ENCODE results near the gene MAP3K5. TPM values are rescaled to one million over a fixed set of nuclear protein-coding genes. Genes with fewer than 3 reads are reported as not detected.

Gene MAP3K5
- polyA plus RNA-seq, 3 donors = 9.6 to 12.0 (median 11.1) TPM

DNA sequence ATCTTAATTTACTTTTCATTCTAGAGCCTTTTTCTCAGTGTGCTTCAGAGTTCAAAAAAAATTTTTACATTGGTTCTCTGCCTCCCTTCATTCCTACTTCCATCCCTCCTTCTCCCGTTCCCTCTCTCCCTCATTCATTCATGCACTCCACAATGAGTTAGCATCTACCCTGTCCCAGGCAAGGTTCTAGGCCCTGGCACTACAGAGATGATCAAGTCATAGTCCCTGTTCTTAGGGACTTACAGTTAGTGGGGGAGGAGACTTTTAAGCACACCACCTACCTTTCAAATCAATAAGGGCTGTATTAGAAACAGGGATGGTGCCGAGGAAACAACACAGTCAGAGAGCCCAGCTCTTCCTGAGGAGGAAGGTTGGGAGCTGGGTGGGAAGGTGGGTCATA lies 40.3 kb downstream of the MAP3K5 start:
- Mint-ChIP-seq H3K27ac (peak overlapping the region; percentile 84 to 95 (median 89)), H3K4me3 (peak overlapping the region; percentile 1 to 75), H3K36me3 (peaks cover 6 to 7% of the 10 kb centered on the region in 2 donors), H3K27me3 (ENCODE audit: low read depth in 3 of 3) (peaks cover 0 to 2% (median 1%) of the 10 kb centered on the region in 3 donors), H3K4me1 (peaks cover 71% of the 10 kb centered on the region), H3K9me3 (peaks cover 0 to 5% (median 0%) of the 10 kb centered on the region in 7 donors)
- H4K20me1 ChIP-seq (ENCODE audit: insufficient read depth, low read length) = peaks cover 94% of the 10 kb centered on the region
- H2AFZ ChIP-seq (ENCODE audit: insufficient read depth, low read depth, low read length, poor library complexity, severe bottlenecking) = no peak overlapping the region
- peak overlapping the region; percentile 48 for H3K4me2 ChIP-seq (replicated peaks; ENCODE audit: extremely low read depth, low read length, poor library complexity, severe bottlenecking)
- H3K27me3 ChIP-seq (ENCODE audit: control insufficient read depth in 2 of 2, insufficient read depth in 2 of 2, low read length in 2 of 2) = no peaks in the 10 kb centered on the region
- H3K27ac ChIP-seq (ENCODE audit: low read depth in 1 of 2, low read length in 2 of 2) = peak overlapping the region; percentile 45 to 82
- no peak for DNase-seq
- no peak for TF ChIP-seq CTCF (IDR thresholded peaks at IDR 0.05)
- peaks cover 96% of the 10 kb centered on the region for H3K79me2 ChIP-seq (ENCODE audit: insufficient read depth, low read length)
- 80% methylated on average over 1 of the region's 2 CpGs for WGBS (ENCODE audit: insufficient coverage)
- H3K4me1 ChIP-seq (ENCODE audit: control insufficient read depth in 1 of 2, insufficient read depth in 2 of 2, low read length in 2 of 2) = peaks cover 58 to 60% of the 10 kb centered on the region in 2 donors
- no peaks in the 10 kb centered on the region for H3K9me3 ChIP-seq (replicated peaks in 1 of 2; ENCODE audit: control insufficient read depth in 1 of 2, insufficient read depth in 1 of 2, low read length in 2 of 2)
- no peaks in the 10 kb centered on the region for H3K36me3 ChIP-seq (replicated peaks in 1 of 2; ENCODE audit: control insufficient read depth in 1 of 2, insufficient read depth in 2 of 2, low read length in 2 of 2)
- peak overlapping the region in 2 of 3 experiments; percentile 31 to 48 for H3K4me3 ChIP-seq (replicated peaks in 1 of 3; ENCODE audit: low read depth in 2 of 3, low read length in 3 of 3)
- H3K9ac ChIP-seq (ENCODE audit: insufficient read depth, low read length, poor library complexity, severe bottlenecking) = no peak overlapping the region
- intact Hi-C loops (cut with micrococcal nuclease) = loop anchor here (5.0 kb wide), 1 partner anchor 40 kb away; the partner anchor contains the start of gene MAP3K5 (in 2 of the 2)

DNA sequence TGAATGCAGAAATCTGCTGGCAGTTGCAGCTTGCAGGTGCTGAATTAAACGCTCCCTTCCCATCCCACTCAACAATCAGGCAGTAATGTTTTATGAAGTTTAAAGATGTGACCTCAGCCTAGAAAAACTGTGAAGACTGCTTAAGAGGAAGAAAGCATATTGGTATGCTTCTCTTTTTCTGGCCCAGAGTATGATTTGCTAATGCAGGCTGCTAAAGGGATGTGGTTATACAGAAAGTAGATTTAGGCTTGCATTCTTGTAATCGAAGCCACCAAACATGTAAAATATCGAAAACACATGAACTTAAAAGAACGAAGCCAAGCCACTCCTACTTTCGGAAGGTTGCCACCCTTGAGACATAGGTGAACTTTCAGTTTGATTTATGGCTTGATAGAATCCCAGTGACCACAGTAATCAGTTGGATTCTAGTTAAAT lies 40.7 kb downstream of the MAP3K5 start:
- Mint-ChIP-seq H3K4me1 (peaks cover 69% of the 10 kb centered on the region), H3K9me3 (peaks cover 0 to 5% (median 0%) of the 10 kb centered on the region in 7 donors), H3K27ac (peak overlapping the region; percentile 77 to 95 (median 86)), H3K36me3 (peaks cover 6 to 7% of the 10 kb centered on the region in 2 donors), H3K4me3 (peak overlapping the region in 1 of 2 donors; percentile 75), H3K27me3 (ENCODE audit: low read depth in 3 of 3) (peaks cover 0 to 2% (median 1%) of the 10 kb centered on the region in 3 donors)
- DNase-seq = peak; percentile 38 to 65 (median 42)
- Histone ChIP-seq H3K27me3 (ENCODE audit: control insufficient read depth in 2 of 2, insufficient read depth in 2 of 2, low read length in 2 of 2) (no peaks in the 10 kb centered on the region), H4K20me1 (ENCODE audit: insufficient read depth, low read length) (peaks cover 94% of the 10 kb centered on the region), H3K9me3 (replicated peaks in 1 of 2; ENCODE audit: control insufficient read depth in 1 of 2, insufficient read depth in 1 of 2, low read length in 2 of 2) (no peaks in the 10 kb centered on the region), H3K9ac (ENCODE audit: insufficient read depth, low read length, poor library complexity, severe bottlenecking) (no peak overlapping the region), H2AFZ (ENCODE audit: insufficient read depth, low read depth, low read length, poor library complexity, severe bottlenecking) (no peak overlapping the region), H3K4me2 (replicated peaks; ENCODE audit: extremely low read depth, low read length, poor library complexity, severe bottlenecking) (peak overlapping the region; percentile 48), H3K79me2 (ENCODE audit: insufficient read depth, low read length) (peaks cover 96% of the 10 kb centered on the region), H3K4me3 (replicated peaks in 1 of 3; ENCODE audit: low read depth in 2 of 3, low read length in 3 of 3) (peak overlapping the region in 2 of 3 experiments; percentile 31 to 48), H3K36me3 (replicated peaks in 1 of 2; ENCODE audit: control insufficient read depth in 1 of 2, insufficient read depth in 2 of 2, low read length in 2 of 2) (no peaks in the 10 kb centered on the region), H3K4me1 (ENCODE audit: control insufficient read depth in 1 of 2, insufficient read depth in 2 of 2, low read length in 2 of 2) (peaks cover 53 to 55% of the 10 kb centered on the region in 2 donors), H3K27ac (ENCODE audit: low read depth in 1 of 2, low read length in 2 of 2) (peak overlapping the region; percentile 45 to 82)
- WGBS (ENCODE audit: insufficient coverage) = no CpG with 5 or more reads among the region's 5 CpGs
- TF ChIP-seq CTCF (IDR thresholded peaks at IDR 0.05) = no peak
- intact Hi-C loops (cut with micrococcal nuclease) = loop anchor here (5.0 kb wide), 1 partner anchor 41 kb away; the partner anchor contains the start of gene MAP3K5 (in 2 of the 2)

Data from CD14-positive monocyte (primary cell).